Colonic mucosa (tissue), 4 donors: Measurements from ENCODE around the gene LRCH1. TPM values are rescaled to one million over a fixed set of nuclear protein-coding genes. Genes with fewer than 3 reads are reported as not detected.
A peak's percentile ranks its signal among the peaks of the same experiment; 100 is the strongest.

Experiments used
- DNase-seq: peaks from one replicate; pipeline ENCODE4 v3.0.0-alpha.2; 2020
- H3K27ac ChIP-seq: fragments of 200-600 bp; one replicate; pipeline ENCODE4 v1.8.0; 2021
- H3K27me3 ChIP-seq: fragments of 200-600 bp; one replicate; pipeline ENCODE4 v1.8.0; 2021
- H3K36me3 ChIP-seq: fragments of 200-600 bp; one replicate; pipeline ENCODE4 v1.8.0; 2021
- H3K4me1 ChIP-seq: fragments of 200-600 bp; one replicate; pipeline ENCODE4 v1.8.0; 2021; ENCODE audit warnings: mild to moderate bottlenecking
- H3K4me3 ChIP-seq: fragments of 200-600 bp; one replicate; pipeline ENCODE4 v1.8.0; 2021
- H3K9ac ChIP-seq, 2 donors: one replicate each; pipeline ENCODE4 v1.7.0; 2013; ENCODE audit warnings: control low read depth in 2 of 2, low read depth in 2 of 2, low read length in 2 of 2
- H3K9me3 ChIP-seq: fragments of 200-600 bp; one replicate; pipeline ENCODE4 v1.8.0; 2021
- intact Hi-C: fragments of 100-400 bp; cut with DNase I; formaldehyde crosslinking; loops from one replicate; pipeline ENCODE4 v1.14.1; 2022
- total RNA-seq, 2 donors: library from RNA; stranded (reverse); fragmentation: NEBNext Ultra II Directional in 1 of 2; extraction: Animal tissue kit (Norgen Biotek cat#: 25700) in 1 of 2; gene quantifications; one replicate each; pipeline ENCODE4 v1.2.1, GENCODE V29; 2021
- TF ChIP-seq, protein P1 (sequence below): fragments of 200-600 bp; IDR thresholded peaks from one replicate; pipeline ENCODE4 v1.8.0; 2022; ENCODE audit warnings: antibody characterized with exemption, mild to moderate bottlenecking
- donor health status: healthy.
- donor health status: DM: no; HTN: no; CAD: no.
- donor health status: DM: no; HTN: no; CAD: no.

The LRCH1 gene
- total RNA-seq, 2 donors from 2014 or later, result 12.8 to 19.6 TPM

DNA sequence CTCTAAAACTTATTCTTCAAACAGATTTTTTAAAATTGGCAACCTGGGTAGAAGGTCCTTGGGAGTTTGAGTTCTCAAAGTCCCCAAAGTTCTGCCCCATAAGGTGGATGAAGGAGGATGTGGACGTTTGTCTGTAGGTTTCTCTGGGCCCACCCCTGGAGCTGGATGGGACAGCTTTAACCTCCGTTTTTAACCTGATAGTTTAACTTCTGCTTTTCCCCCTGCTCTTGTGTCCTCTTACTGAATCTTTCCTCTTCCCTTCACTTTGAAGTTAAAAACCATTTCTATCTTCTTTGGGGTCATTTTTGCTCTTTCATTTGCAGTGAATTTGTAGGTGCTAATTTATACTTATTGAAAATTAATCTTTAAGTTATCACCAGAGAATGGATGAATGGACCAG lies 164.9 kb downstream of the LRCH1 start:
- Histone ChIP-seq H3K9ac (no peak overlapping the region), H3K9me3 (no peaks in the 10 kb centered on the region), H3K27me3 (no peaks in the 10 kb centered on the region), H3K4me1 (no peaks in the 10 kb centered on the region), H3K4me3 (no peak overlapping the region), H3K36me3 (no peaks in the 10 kb centered on the region), H3K27ac (no peak overlapping the region)
- TF ChIP-seq, protein P1, sequence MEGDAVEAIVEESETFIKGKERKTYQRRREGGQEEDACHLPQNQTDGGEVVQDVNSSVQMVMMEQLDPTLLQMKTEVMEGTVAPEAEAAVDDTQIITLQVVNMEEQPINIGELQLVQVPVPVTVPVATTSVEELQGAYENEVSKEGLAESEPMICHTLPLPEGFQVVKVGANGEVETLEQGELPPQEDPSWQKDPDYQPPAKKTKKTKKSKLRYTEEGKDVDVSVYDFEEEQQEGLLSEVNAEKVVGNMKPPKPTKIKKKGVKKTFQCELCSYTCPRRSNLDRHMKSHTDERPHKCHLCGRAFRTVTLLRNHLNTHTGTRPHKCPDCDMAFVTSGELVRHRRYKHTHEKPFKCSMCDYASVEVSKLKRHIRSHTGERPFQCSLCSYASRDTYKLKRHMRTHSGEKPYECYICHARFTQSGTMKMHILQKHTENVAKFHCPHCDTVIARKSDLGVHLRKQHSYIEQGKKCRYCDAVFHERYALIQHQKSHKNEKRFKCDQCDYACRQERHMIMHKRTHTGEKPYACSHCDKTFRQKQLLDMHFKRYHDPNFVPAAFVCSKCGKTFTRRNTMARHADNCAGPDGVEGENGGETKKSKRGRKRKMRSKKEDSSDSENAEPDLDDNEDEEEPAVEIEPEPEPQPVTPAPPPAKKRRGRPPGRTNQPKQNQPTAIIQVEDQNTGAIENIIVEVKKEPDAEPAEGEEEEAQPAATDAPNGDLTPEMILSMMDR, result no peak
- intact Hi-C loops, result no loop called here
- no peak for DNase-seq

DNA sequence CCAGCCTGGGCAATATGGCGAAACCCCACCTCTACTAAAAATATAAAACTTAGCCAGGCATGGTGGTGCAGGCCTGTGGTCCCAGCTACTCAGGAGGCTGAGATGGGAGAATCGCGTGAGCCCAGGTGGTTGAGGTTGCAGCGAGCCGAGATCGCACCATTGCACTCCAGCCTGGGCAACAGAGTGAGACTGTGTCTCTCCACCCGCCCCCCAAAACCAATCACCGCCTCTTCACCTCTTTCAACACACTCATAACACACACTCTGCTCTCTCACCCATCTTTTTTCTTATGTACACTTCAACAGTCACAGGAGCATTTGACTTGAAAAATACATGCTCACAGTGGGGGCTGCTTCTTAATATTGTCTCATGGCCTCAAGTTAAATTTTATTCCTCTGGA lies 167.2 kb downstream of the LRCH1 start:
- H3K4me3 ChIP-seq, result no peak overlapping the region
- H3K9me3 ChIP-seq, result no peaks in the 10 kb centered on the region
- H3K27ac ChIP-seq, result no peak overlapping the region
- TF ChIP-seq, protein P1, result no peak
- no peak overlapping the region for H3K9ac ChIP-seq
- no peaks in the 10 kb centered on the region for H3K27me3 ChIP-seq
- no peak for DNase-seq
- intact Hi-C loops, result loop anchor here (2.0 kb wide), 2 partner anchors 169 to 227 kb away; no protein-coding TSS in a partner anchor
- no peaks in the 10 kb centered on the region for H3K36me3 ChIP-seq
- H3K4me1 ChIP-seq, result no peaks in the 10 kb centered on the region

DNA sequence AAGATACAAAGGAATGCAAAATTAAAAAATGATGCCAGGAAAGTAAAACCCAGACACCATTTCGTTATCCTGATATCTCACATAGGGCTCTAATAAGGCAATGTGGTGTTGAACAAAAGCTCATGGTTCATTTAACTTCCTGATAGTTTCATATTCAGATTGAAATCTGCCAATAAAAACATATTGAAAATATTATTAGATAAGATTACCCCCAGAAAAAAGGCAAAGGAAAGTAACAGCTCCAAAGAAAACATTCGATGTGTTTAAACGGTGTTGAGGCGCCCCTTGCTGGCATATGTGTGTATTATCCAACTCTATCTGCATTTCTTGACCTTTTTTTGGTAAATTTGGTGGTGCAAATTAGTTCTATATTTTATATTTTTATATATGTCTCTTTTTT lies 168.1 kb downstream of the LRCH1 start:
- Histone ChIP-seq H3K9ac (no peak overlapping the region), H3K4me3 (no peak overlapping the region), H3K4me1 (no peaks in the 10 kb centered on the region), H3K27me3 (no peaks in the 10 kb centered on the region), H3K27ac (no peak overlapping the region), H3K9me3 (no peaks in the 10 kb centered on the region), H3K36me3 (no peaks in the 10 kb centered on the region)
- intact Hi-C loops, result loop anchor here (2.0 kb wide), 2 partner anchors 170 to 228 kb away; no protein-coding TSS in a partner anchor
- TF ChIP-seq, protein P1, result peak; percentile 40
- peak; percentile 48 for DNase-seq

DNA sequence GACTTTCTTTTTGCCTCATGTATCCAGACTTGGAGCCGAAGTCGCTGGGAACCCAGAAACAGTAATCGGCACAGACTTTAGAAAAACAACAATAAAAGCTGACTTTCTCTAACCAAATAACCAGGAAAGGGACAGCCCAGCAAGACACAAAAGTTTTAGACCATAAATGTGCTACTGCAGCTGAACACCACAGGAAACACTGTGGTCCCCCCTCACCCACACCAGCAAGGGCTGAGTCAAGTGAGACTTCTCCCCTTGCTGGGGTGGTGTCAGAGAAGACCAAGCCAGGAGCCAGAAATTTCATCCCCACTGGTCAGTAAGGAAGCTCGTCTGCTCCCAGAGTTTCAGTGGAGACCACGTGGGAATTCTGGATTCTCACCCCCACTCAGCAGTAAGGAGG lies 173.4 kb downstream of the LRCH1 start:
- H3K36me3 ChIP-seq, result no peaks in the 10 kb centered on the region

DNA sequence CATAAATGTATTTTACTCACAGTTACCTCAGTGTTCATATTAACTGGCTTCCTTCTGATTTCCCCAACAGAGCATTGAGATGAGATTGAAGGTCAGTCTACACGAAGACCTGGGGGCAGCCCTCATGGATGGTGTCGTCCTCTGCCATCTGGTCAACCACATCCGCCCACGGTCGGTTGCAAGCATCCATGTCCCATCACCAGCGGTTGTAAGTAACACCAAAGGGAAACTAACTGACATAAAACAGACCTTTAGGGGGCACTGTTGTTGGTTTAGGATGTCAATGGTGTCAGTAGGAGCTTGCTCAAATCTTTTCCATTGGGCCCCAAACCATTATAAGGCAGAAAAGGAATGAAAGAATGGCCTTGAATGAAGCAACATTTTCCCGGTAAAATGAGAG lies 175.8 kb downstream of the LRCH1 start:
- no peak for DNase-seq
- Histone ChIP-seq H3K9me3 (no peaks in the 10 kb centered on the region), H3K4me3 (no peak overlapping the region), H3K4me1 (no peaks in the 10 kb centered on the region), H3K36me3 (no peaks in the 10 kb centered on the region), H3K27me3 (no peaks in the 10 kb centered on the region), H3K27ac (no peak overlapping the region), H3K9ac (no peak overlapping the region)
- intact Hi-C loops, result no loop called here
- TF ChIP-seq, protein P1, result peak; percentile 17

More for the DNA sequence above, 173.4 kb downstream of the LRCH1 start:
- intact Hi-C loops, result no loop called here
- TF ChIP-seq, protein P1, result no peak
- H3K9me3 ChIP-seq, result no peaks in the 10 kb centered on the region
- no peak for DNase-seq
- no peak overlapping the region for H3K27ac ChIP-seq
- no peak overlapping the region for H3K4me3 ChIP-seq
- H3K4me1 ChIP-seq, result no peaks in the 10 kb centered on the region
- H3K9ac ChIP-seq, result no peak overlapping the region
- H3K27me3 ChIP-seq, result no peaks in the 10 kb centered on the region
